Activated effector memory CD4-positive, alpha-beta T cell treated with Interleukin-2 at 50 U/mL for 16 hours (primary cell): ENCODE data around the gene LENG8.
"Not testable (repeated sequence)": the region's sequence is repeated elsewhere in the genome, so short reads cannot be mapped to it uniquely, and the experiment has no call there.

Experiments
- DNase-seq: peaks from one replicate; pipeline ENCODE4 v3.0.0-alpha.2; 2020

The LENG8 gene

GRCh38 chr19:54462655-54463530 is 13.9 kb downstream of the LENG8 start:
- DNase-seq = peak; percentile 62

- DNase-seq = peak; percentile 81
Measured at GRCh38 chr19:54463531-54464043, 14.6 kb downstream of the LENG8 start, which contains the start of gene LENG9. TSS of gene LENG9 (minus strand) at chr19:54463778. CDS start at chr19:54463526, 252 bp downstream.

- DNase-seq = peak; percentile 70
Measured at GRCh38 chr19:54464044-54464629, 15.1 kb downstream of the LENG8 start.

- DNase-seq = peak; percentile 58
Measured at GRCh38 chr19:54464630-54465425, 15.8 kb downstream of the LENG8 start.

GRCh38 chr19:54465426-54466109 is 16.6 kb downstream of the LENG8 start:
- no peak for DNase-seq

GRCh38 chr19:54466110-54466480 is 17.1 kb downstream of the LENG8 start:
- not testable (repeated sequence) for DNase-seq

GRCh38 chr19:54469496-54469934 is 20.5 kb downstream of the LENG8 start:
- no peak for DNase-seq

GRCh38 chr19:54470276-54470887 is 21.4 kb downstream of the LENG8 start:
- no peak for DNase-seq

- DNase-seq = no peak
Measured at GRCh38 chr19:54470991-54471782, 22.2 kb downstream of the LENG8 start.

- no peak for DNase-seq
Measured at GRCh38 chr19:54473071-54473891, 24.3 kb downstream of the LENG8 start, which contains the start of gene CDC42EP5. TSS of gene CDC42EP5 (minus strand) at chr19:54473296. CDS start at chr19:54465547, 7,749 bp downstream.

GRCh38 chr19:54473892-54474372 is 24.9 kb downstream of the LENG8 start:
- no peak for DNase-seq

- no peak for DNase-seq
Measured at GRCh38 chr19:54475706-54476105, 26.7 kb downstream of the LENG8 start.

GRCh38 chr19:54477650-54478049 is 28.7 kb downstream of the LENG8 start:
- no peak for DNase-seq

- no peak for DNase-seq
Measured at GRCh38 chr19:54478677-54479266, 29.8 kb downstream of the LENG8 start.

- no peak for DNase-seq
Measured at GRCh38 chr19:54480051-54480450, 31.1 kb downstream of the LENG8 start.

GRCh38 chr19:54481326-54481930 is 32.4 kb downstream of the LENG8 start:
- no peak for DNase-seq

- DNase-seq = no peak
Measured at GRCh38 chr19:54482889-54483288, 33.9 kb downstream of the LENG8 start.

GRCh38 chr19:54484451-54484850 is 35.5 kb downstream of the LENG8 start:
- DNase-seq = no peak

GRCh38 chr19:54485851-54486250 is 36.9 kb downstream of the LENG8 start:
- no peak for DNase-seq
